ENCODE measurements around the gene CCDC91.
A peak's percentile ranks its signal among the peaks of the same experiment; 100 is the strongest.

Gene CCDC91

DNA sequence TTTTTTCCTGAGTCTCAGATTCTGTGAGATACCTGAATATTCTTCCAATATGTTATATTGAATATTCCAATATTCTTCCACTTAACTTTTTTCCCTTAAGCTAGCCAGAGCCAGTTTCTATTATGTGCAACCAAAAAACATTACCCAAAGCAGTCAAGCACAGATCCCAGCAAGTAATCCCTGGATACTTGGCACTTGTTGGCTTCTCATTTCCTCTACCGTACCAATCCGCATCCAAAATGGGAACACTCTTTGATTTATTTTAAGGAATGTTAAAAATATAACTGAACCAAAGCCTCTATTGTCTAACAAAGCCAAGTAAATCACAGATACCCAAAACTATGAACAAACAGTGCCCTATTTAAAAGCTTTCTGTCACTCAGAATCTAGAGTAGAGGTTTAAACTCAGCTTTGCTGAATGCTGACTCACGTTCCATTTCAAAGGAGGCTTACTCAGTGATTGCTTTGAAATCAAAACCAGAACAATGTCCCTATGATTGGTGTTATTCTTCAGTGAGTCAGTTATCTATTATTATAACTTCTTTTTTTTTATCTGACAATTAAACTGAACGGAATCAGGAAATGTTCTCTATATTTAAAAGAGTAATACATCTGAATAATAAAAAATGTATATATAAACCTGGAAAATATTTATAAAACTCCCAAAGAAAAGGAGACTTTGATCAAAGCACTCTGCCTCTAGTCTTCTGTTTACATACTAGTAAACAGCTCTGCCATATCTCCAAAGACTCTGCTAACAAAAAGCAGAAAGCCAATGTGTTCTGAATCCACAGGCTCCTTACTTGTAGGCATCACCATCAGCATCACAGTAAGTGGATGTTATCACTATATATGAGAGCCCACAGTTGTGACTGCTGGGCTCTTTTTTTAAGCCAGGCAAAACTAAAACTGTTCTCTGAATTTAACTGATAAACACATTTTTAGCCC is 360.8 kb downstream of the CCDC91 start:
- in situ Hi-C loops (cut with MboI; ENCODE audit: low pct_unique_long_range_greater_than_20kb, low sequenced_read_pairs): no loop called here
- no peak for DNase-seq

- in situ Hi-C loops (cut with MboI; ENCODE audit: low pct_unique_long_range_greater_than_20kb, low sequenced_read_pairs): no loop called here
- no peak for DNase-seq
Observed at GRCh38 chr12:28552251-28552970, 362.2 kb downstream of the CCDC91 start.

- no peak for DNase-seq
- in situ Hi-C loops (cut with MboI; ENCODE audit: low pct_unique_long_range_greater_than_20kb, low sequenced_read_pairs): no loop called here
Observed at GRCh38 chr12:28555748-28556147, 365.5 kb downstream of the CCDC91 start.

DNA sequence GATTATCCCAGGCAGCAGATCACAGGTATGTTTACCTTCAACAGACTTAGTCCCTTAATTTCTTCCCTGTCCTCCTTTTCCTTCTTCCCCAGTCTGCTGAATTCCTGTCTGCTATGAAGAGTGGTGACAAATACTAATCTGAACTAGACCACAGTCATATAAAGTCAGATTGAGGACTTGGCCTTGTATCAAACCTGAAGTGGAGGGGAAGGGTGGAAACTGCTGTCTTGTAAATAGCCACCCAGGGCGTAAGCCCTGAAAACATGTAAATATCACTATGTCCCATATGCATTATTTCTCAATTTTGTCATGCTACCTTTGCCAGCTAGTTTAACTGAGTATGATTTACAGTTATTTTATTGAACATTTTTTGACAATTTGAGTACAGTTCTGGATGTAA is 368.0 kb downstream of the CCDC91 start:
- DNase-seq: no peak
- in situ Hi-C loops (cut with MboI; ENCODE audit: low pct_unique_long_range_greater_than_20kb, low sequenced_read_pairs): no loop called here

DNA sequence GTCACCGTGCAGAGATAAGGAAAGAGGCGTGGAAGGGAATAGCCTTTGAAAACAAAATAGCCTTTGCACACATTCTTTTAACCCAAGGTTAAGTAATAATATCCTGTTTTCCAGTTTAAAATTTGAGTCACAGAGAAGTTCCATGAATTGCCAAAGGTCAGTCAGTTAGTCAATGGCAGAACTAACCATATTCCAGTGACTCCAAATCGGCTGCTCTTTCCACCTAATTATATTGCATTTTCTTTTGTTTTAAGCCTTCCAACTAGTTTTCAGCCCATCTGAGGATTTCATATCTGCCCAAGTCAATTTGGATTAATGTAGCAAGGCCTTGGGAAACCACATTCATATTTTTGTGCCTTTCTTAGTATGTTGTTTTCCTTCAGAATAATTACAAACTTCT is 373.0 kb downstream of the CCDC91 start:
- in situ Hi-C loops (cut with MboI; ENCODE audit: low pct_unique_long_range_greater_than_20kb, low sequenced_read_pairs): no loop called here

GRCh38 chr12:28563936-28564335 is 373.7 kb downstream of the CCDC91 start:
- DNase-seq: no peak
- in situ Hi-C loops (cut with MboI; ENCODE audit: low pct_unique_long_range_greater_than_20kb, low sequenced_read_pairs): no loop called here

More for the DNA sequence above, 373.0 kb downstream of the CCDC91 start:
- no peak for DNase-seq

GRCh38 chr12:28568118-28568517 is 377.9 kb downstream of the CCDC91 start:
- in situ Hi-C loops (cut with MboI; ENCODE audit: low pct_unique_long_range_greater_than_20kb, low sequenced_read_pairs): no loop called here
- DNase-seq: no peak

DNA sequence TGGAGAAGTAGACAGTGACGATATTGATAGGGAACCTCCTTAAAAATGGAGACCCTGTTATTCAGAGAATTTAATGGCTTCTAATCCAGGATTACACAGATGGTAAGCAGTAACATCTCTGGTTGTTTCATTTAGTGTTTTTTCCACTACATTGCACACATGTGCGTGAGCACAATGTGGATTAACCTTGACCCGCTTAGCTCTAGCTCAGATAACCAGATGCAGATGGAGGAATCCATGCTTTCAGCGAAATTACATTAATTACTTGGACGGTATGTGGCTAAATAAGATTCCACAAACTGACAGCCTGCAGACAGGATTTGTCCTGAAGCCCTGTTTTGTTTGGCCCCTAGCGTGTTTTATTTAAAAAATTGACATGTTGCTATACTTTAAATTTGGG is 378.4 kb downstream of the CCDC91 start:
- DNase-seq: no peak

DNA sequence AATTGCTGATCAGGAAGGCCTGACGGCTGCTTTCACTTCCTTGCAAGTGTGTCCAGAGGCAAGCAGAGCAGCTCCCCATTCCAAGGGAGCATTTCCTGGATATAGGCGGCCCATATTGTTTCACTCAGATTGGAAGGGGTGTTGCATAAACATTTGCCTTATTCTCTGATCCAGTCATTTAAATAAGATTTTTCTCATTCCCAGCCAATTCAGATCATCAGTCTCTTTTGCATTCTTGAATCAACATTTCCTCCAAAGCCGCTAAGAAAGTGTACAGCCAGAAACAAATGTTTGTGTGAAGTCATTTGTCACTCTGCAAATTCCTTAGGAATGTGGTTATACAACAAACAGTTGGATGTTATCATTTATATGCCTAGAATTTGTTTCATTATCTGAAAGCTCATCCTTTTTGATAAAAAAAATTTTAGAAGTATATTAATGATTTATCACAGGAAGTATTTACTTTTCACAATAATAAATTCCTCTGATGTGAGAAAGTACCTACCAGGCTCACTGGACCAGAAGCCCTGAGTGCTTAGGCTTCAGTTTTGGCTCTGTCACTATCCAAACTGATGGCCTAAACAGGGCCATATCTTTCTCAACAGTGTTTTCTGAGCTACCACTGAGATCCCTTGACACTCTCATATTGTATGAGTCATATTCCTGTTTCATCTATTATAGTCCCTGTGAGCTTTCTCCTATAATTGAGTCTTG is 379.6 kb downstream of the CCDC91 start:
- in situ Hi-C loops (cut with MboI; ENCODE audit: low pct_unique_long_range_greater_than_20kb, low sequenced_read_pairs): no loop called here

More for the DNA sequence above, 378.4 kb downstream of the CCDC91 start:
- in situ Hi-C loops (cut with MboI; ENCODE audit: low pct_unique_long_range_greater_than_20kb, low sequenced_read_pairs): no loop called here

DNA sequence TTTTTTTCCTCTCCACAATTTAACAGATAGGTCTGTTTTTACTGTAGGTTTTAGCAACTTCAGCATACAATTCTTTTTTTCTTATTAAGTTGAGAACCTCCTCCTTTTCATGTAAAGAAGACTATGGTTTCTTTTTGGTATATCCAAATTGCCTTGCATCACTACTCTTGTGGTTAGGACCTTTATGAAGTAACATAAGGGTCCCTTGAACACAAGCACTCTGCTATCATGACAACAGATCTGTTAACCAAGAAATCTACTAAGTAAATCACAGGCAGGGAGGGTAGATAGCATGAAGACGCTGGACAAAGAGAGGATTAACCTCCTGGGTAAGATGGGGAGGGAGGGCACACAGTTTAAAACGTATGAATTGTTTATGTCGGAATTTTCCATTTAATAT is 380.6 kb downstream of the CCDC91 start:
- in situ Hi-C loops (cut with MboI; ENCODE audit: low pct_unique_long_range_greater_than_20kb, low sequenced_read_pairs): no loop called here
- DNase-seq: no peak

More for the DNA sequence above, 379.6 kb downstream of the CCDC91 start:
- DNase-seq: no peak

DNA sequence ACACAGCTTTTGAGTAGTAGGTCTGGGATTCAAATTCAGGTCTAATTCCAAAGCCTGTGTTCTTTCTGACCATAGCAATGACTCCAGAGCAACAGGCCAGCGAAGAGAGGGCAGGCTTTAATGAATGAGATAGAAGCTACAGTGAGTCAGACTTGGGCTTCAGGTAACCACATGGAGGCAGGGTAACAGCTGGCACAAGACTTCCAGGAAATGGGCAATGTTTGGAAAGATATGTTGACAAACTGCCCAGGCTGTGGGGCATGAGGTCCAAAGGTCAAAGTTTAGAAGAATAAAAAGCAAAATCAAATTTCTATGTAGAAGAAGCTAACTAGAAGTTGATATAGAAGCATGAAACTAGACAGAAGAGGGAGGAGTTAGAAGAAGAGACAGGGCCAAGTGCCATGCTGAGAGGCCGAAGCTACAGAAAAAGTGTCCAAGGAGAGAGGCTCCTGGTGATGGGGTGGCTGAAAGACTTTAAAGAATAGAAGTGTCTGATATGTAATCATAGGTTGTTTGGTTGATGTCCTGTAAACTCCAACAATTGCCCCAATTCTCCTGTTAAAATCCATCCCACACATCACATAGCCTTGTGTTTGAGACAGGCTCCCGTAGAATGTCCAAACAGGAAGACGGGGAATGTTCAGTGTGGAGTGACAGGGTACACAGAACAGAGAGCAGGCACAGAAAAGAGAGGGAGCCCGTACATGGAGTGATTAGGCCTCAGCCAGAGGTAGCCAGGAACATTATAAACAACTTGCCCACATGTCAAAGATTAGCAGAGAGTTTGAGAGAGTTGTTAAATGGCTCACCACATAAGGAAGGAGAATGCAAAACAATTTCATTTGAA is 384.7 kb downstream of the CCDC91 start:
- in situ Hi-C loops (cut with MboI; ENCODE audit: low pct_unique_long_range_greater_than_20kb, low sequenced_read_pairs): no loop called here
- no peak for DNase-seq

- DNase-seq: no peak
- in situ Hi-C loops (cut with MboI; ENCODE audit: low pct_unique_long_range_greater_than_20kb, low sequenced_read_pairs): no loop called here
Observed at GRCh38 chr12:28575593-28576205, 385.4 kb downstream of the CCDC91 start.

DNA sequence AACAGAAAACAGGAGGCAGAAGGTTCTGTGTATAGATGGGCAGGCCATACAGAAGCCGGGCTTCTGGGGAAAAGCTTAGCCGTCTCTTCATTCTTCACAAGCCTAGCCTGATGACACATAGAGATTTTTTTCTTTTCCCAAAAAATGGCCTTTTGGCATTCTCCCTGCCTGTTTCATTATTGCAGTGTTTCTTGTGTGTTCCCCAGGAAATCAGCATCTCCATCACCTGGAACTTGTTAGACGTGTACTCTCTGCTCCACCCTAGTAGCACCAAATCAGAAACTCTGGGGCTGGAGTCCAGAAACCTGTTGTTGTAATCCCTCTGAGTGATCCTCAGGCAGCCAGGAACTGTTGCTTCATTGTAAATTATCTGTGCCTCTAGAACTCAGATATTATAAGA is 388.1 kb downstream of the CCDC91 start:
- in situ Hi-C loops (cut with MboI; ENCODE audit: low pct_unique_long_range_greater_than_20kb, low sequenced_read_pairs): no loop called here

GRCh38 chr12:28578833-28579252 is 388.6 kb downstream of the CCDC91 start:
- in situ Hi-C loops (cut with MboI; ENCODE audit: low pct_unique_long_range_greater_than_20kb, low sequenced_read_pairs): no loop called here
- DNase-seq: no peak

More for the DNA sequence above, 388.1 kb downstream of the CCDC91 start:
- DNase-seq: no peak

DNA sequence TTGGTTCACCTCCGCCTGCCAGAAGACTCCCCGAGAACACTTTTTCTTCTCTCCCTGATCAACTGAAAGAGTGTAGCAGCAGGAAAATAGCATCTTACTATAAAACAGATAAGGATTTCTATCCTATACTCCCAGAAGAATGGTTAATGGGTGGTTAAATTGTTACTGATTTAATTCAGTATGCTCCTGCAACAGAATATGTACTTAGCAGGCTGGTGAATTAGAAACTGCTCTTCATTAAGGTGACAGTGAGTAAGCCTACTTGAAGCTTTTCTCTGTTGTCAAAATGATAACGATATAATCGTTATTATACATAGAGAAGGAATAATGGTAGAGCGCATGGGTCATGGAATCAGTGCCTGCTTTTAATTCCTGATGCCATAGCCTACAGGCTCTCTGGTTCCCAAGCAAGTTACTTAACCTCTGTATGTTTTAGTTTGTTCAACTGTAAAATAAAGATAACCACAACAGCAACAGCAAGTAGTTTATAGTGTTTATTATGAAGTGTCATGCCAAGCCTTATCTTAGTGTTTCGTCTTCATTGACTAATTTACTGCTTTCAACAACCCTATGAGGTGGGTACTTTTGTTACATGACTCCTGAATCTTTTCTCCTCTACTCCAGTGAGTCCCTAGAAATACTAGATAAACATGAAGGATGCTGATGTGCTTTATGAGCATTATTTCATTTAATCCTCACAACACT is 392.6 kb downstream of the CCDC91 start:
- in situ Hi-C loops (cut with MboI; ENCODE audit: low pct_unique_long_range_greater_than_20kb, low sequenced_read_pairs): no loop called here
- no peak for DNase-seq

DNA sequence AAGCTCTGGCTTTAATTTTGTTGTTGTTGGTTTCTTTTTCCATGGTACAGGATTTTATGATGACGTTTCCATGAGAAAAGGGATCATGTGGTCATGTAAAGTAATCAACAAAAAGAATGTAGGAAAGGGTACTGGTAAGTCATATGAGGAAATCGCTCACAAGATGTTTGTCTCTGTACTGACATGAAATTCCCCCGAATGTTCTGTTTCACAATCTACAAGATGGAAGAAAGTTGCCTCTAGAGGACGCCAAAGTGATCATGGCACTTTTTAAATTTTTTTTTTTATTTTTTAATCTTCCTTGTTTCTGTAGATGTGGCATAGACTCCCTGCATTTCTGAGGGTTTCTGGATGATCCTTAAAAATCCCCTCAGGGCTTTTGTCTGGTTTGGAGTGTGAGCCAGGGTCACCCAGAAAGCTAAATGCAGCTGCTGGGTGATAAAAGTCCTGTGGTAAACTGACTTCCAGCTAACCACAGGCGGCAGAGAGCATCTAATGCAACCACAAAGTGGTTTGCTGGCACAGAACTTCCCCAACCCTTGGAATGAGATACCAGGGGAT is 393.5 kb downstream of the CCDC91 start:
- in situ Hi-C loops (cut with MboI; ENCODE audit: low pct_unique_long_range_greater_than_20kb, low sequenced_read_pairs): no loop called here
- peak; percentile 90 for DNase-seq

- no peak for DNase-seq
- in situ Hi-C loops (cut with MboI; ENCODE audit: low pct_unique_long_range_greater_than_20kb, low sequenced_read_pairs): no loop called here
Observed at GRCh38 chr12:28585146-28585545, 394.9 kb downstream of the CCDC91 start.

All from KBM-7 (cell line).